Subcutaneous abdominal adipose tissue (tissue), 5 donors: ENCODE data around the gene TCP11L2.
"Not testable (repeated sequence)": the region's sequence is repeated elsewhere in the genome, so short reads cannot be mapped to it uniquely, and the experiment has no call there.

Experiments
- H3K27ac ChIP-seq: one replicate; pipeline ENCODE4 v1.7.0; 2013; ENCODE audit warnings: low read depth, mild to moderate bottlenecking, inconsistent platforms, low read length, moderate library complexity
- H3K27me3 ChIP-seq, 5 donors: one replicate each; pipeline ENCODE4 v1.7.0; 2013; ENCODE audit warnings: low read length in 5 of 5, inconsistent platforms in 1 of 5; ENCODE audit not compliant: control insufficient read depth in 5 of 5, insufficient read depth in 4 of 5
- H3K36me3 ChIP-seq, 5 donors: one replicate each; pipeline ENCODE4 v1.7.0; 2013; ENCODE audit warnings: low read length in 5 of 5; ENCODE audit not compliant: control insufficient read depth in 5 of 5, insufficient read depth in 5 of 5
- H3K4me1 ChIP-seq, 5 donors: one replicate each; pipeline ENCODE4 v1.7.0; 2013; ENCODE audit warnings: low read length in 5 of 5, mild to moderate bottlenecking in 3 of 5, moderate library complexity in 1 of 5; ENCODE audit not compliant: control insufficient read depth in 5 of 5, insufficient read depth in 5 of 5
- H3K4me3 ChIP-seq, 5 donors: one replicate each; pipeline ENCODE4 v1.7.0; 2013; ENCODE audit warnings: low read length in 5 of 5, low read depth in 1 of 5
- H3K9ac ChIP-seq, 5 donors: one replicate each; pipeline ENCODE4 v1.7.0; 2013; ENCODE audit warnings: low read length in 5 of 5, mild to moderate bottlenecking in 4 of 5, moderate library complexity in 3 of 5
- H3K9me3 ChIP-seq, 5 donors: one replicate each; pipeline ENCODE4 v1.7.0; 2013; ENCODE audit warnings: low read length in 5 of 5; ENCODE audit not compliant: control insufficient read depth in 5 of 5
- donor health status: healthy.
- donor health status: healthy.
- donor health status: healthy.
- donor health status: healthy.
- donor health status: healthy.

TCP11L2 gene

GRCh38 chr12:106313413-106313812 is 10.9 kb downstream of the TCP11L2 start:
- Histone ChIP-seq H3K36me3 (peaks cover 11 to 47% (median 36%) of the 10 kb centered on the region in 5 donors), H3K4me1 (peaks cover 3 to 11% (median 6%) of the 10 kb centered on the region in 5 donors)
- H3K27ac ChIP-seq: not testable (repeated sequence)

GRCh38 chr12:106315523-106315922 is 13.0 kb downstream of the TCP11L2 start:
- Histone ChIP-seq H3K9me3 (no peaks in the 10 kb centered on the region), H3K9ac (no peak overlapping the region), H3K4me3 (no peak overlapping the region), H3K27me3 (no peaks in the 10 kb centered on the region), H3K27ac (no peak overlapping the region), H3K4me1 (peaks cover 0 to 11% (median 6%) of the 10 kb centered on the region in 5 donors), H3K36me3 (peaks cover 16 to 59% (median 46%) of the 10 kb centered on the region in 5 donors)

More at GRCh38 chr12:106313413-106313812, 10.9 kb downstream of the TCP11L2 start:
- not testable (repeated sequence) for H3K4me3 ChIP-seq, H3K9me3 ChIP-seq, H3K9ac ChIP-seq, H3K27me3 ChIP-seq

- Histone ChIP-seq H3K4me1 (peaks cover 2 to 18% (median 13%) of the 10 kb centered on the region in 5 donors), H3K9me3 (no peaks in the 10 kb centered on the region), H3K27me3 (no peaks in the 10 kb centered on the region), H3K4me3 (no peak overlapping the region), H3K9ac (no peak overlapping the region), H3K36me3 (peaks cover 24 to 77% (median 59%) of the 10 kb centered on the region in 5 donors), H3K27ac (no peak overlapping the region)
Observed at GRCh38 chr12:106317406-106318082, 15.0 kb downstream of the TCP11L2 start.

GRCh38 chr12:106321139-106321850 is 18.8 kb downstream of the TCP11L2 start:
- Histone ChIP-seq H3K27me3 (no peaks in the 10 kb centered on the region), H3K4me1 (peaks cover 2 to 22% (median 13%) of the 10 kb centered on the region in 5 donors), H3K9ac (peak overlapping the region in 1 of 5 donors; percentile 4), H3K4me3 (no peak overlapping the region), H3K36me3 (peaks cover 39 to 89% (median 75%) of the 10 kb centered on the region in 5 donors), H3K27ac (peak overlapping the region; percentile 37), H3K9me3 (no peaks in the 10 kb centered on the region)

GRCh38 chr12:106323537-106323936 is 21.0 kb downstream of the TCP11L2 start:
- H3K27ac ChIP-seq: no peak overlapping the region
- H3K27me3 ChIP-seq: no peaks in the 10 kb centered on the region
- H3K4me3 ChIP-seq: no peak overlapping the region
- peaks cover 43 to 74% (median 69%) of the 10 kb centered on the region in 5 donors for H3K36me3 ChIP-seq
- H3K9me3 ChIP-seq: no peaks in the 10 kb centered on the region
- peaks cover 2 to 24% (median 14%) of the 10 kb centered on the region in 5 donors for H3K4me1 ChIP-seq
- no peak overlapping the region for H3K9ac ChIP-seq

GRCh38 chr12:106327309-106327869 is 24.9 kb downstream of the TCP11L2 start:
- peak overlapping the region in 1 of 5 donors; percentile 9 for H3K9ac ChIP-seq
- H3K9me3 ChIP-seq: no peaks in the 10 kb centered on the region
- no peak overlapping the region for H3K4me3 ChIP-seq
- peaks cover 2 to 30% (median 8%) of the 10 kb centered on the region in 5 donors for H3K4me1 ChIP-seq
- no peaks in the 10 kb centered on the region for H3K27me3 ChIP-seq
- H3K36me3 ChIP-seq: peaks cover 34 to 62% (median 54%) of the 10 kb centered on the region in 5 donors
- H3K27ac ChIP-seq: peak overlapping the region; percentile 13

- H3K4me1 ChIP-seq: peaks cover 2 to 30% (median 8%) of the 10 kb centered on the region in 5 donors
- H3K4me3 ChIP-seq: no peak overlapping the region
- no peaks in the 10 kb centered on the region for H3K9me3 ChIP-seq
- H3K9ac ChIP-seq: no peak overlapping the region
- H3K27me3 ChIP-seq: no peaks in the 10 kb centered on the region
- H3K36me3 ChIP-seq: peaks cover 30 to 55% (median 47%) of the 10 kb centered on the region in 5 donors
- peak overlapping the region; percentile 64 for H3K27ac ChIP-seq
Observed at GRCh38 chr12:106328735-106329134, 26.2 kb downstream of the TCP11L2 start.

GRCh38 chr12:106329231-106329982 is 26.9 kb downstream of the TCP11L2 start:
- Histone ChIP-seq H3K4me1 (peaks cover 2 to 30% (median 8%) of the 10 kb centered on the region in 5 donors), H3K4me3 (no peak overlapping the region), H3K27me3 (no peaks in the 10 kb centered on the region), H3K36me3 (peaks cover 23 to 52% (median 43%) of the 10 kb centered on the region in 5 donors), H3K9me3 (no peaks in the 10 kb centered on the region), H3K27ac (peak overlapping the region; percentile 64), H3K9ac (no peak overlapping the region)

GRCh38 chr12:106331599-106331998 is 29.1 kb downstream of the TCP11L2 start:
- H3K27ac ChIP-seq: no peak overlapping the region

More at GRCh38 chr12:106331599-106331998, 29.1 kb downstream of the TCP11L2 start:
- Histone ChIP-seq H3K36me3 (peaks cover 10 to 38% (median 26%) of the 10 kb centered on the region in 5 donors), H3K4me3 (no peak overlapping the region), H3K4me1 (peaks cover 2 to 36% (median 13%) of the 10 kb centered on the region in 5 donors), H3K27me3 (no peaks in the 10 kb centered on the region), H3K9me3 (no peaks in the 10 kb centered on the region), H3K9ac (no peak overlapping the region)
